Neuronal stem cell (in vitro differentiated cells): ENCODE data around the gene CHRNB4.

Experiments
- DNase-seq: peaks from one replicate; pipeline ENCODE4 v3.0.0-alpha.2; 2013; ENCODE audit warnings: low spot score
- H2AFZ ChIP-seq: one replicate; pipeline ENCODE4 v1.6.1; 2013; ENCODE audit warnings: mild to moderate bottlenecking, low read length, inconsistent platforms
- H2AK5ac ChIP-seq: 2 replicates; pipeline ENCODE4 v1.6.1; 2013; ENCODE audit warnings: low read depth, mild to moderate bottlenecking, inconsistent platforms, low read length, moderate library complexity, mixed read lengths
- H2BK120ac ChIP-seq: 2 replicates; pipeline ENCODE4 v1.6.1; 2013; ENCODE audit warnings: low read depth, mild to moderate bottlenecking, inconsistent platforms, low read length, moderate library complexity, mixed read lengths
- H2BK12ac ChIP-seq: one replicate; pipeline ENCODE4 v1.6.1; 2013; ENCODE audit warnings: low read length, inconsistent platforms
- H2BK15ac ChIP-seq: 2 replicates; pipeline ENCODE4 v1.6.1; 2013; ENCODE audit warnings: mild to moderate bottlenecking, low read length, inconsistent platforms, mixed read lengths
- H2BK5ac ChIP-seq: one replicate; pipeline ENCODE4 v1.6.1; 2013; ENCODE audit warnings: inconsistent platforms, mild to moderate bottlenecking, low read length, moderate library complexity
- H3K14ac ChIP-seq: one replicate; pipeline ENCODE4 v1.6.1; 2013; ENCODE audit warnings: low read length, inconsistent platforms
- H3K18ac ChIP-seq: 2 replicates; pipeline ENCODE4 v1.6.1; 2013; ENCODE audit warnings: low read length, inconsistent platforms
- H3K23ac ChIP-seq: 2 replicates; pipeline ENCODE4 v1.6.1; 2013; ENCODE audit warnings: low read depth, mild to moderate bottlenecking, mixed read lengths, low read length, inconsistent platforms; ENCODE audit not compliant: poor library complexity
- H3K27ac ChIP-seq: replicated peaks from 3 replicates; pipeline ENCODE4 v1.5.1; 2013; ENCODE audit warnings: low read length, inconsistent platforms
- H3K27me3 ChIP-seq, 3 experiments: 2 replicates each; pipeline ENCODE4 v1.6.1; 2013; ENCODE audit warnings: low read length in 3 of 3, mild to moderate bottlenecking in 2 of 3, inconsistent platforms in 1 of 3, low read depth in 1 of 3, mixed read lengths in 1 of 3, moderate library complexity in 1 of 3; ENCODE audit not compliant: control insufficient read depth in 3 of 3, insufficient read depth in 3 of 3
- H3K36me3 ChIP-seq, 2 donors: replicated peaks in 1 of 2; 2 replicates each; pipeline ENCODE4 v1.6.1; 2013; ENCODE audit warnings: low read length in 2 of 2; ENCODE audit not compliant: control insufficient read depth in 2 of 2, insufficient read depth in 2 of 2
- H3K4ac ChIP-seq: 2 replicates; pipeline ENCODE4 v1.6.1; 2013; ENCODE audit warnings: inconsistent platforms, mild to moderate bottlenecking, low read length, moderate library complexity
- H3K4me1 ChIP-seq, 2 donors: 1 replicate in 1 of 2; 2 replicates in 1 of 2; pipeline ENCODE4 v1.6.1; 2013; ENCODE audit warnings: low read length in 2 of 2, low read depth in 1 of 2; ENCODE audit not compliant: control insufficient read depth in 2 of 2, insufficient read depth in 1 of 2
- H3K4me2 ChIP-seq: one replicate; pipeline ENCODE4 v1.6.1; 2013; ENCODE audit warnings: mild to moderate bottlenecking, low read length, inconsistent platforms; ENCODE audit not compliant: insufficient read depth, poor library complexity, severe bottlenecking
- H3K4me3 ChIP-seq, 2 donors: 2 replicates each; pipeline ENCODE4 v1.5.1; 2013; ENCODE audit warnings: low read length in 2 of 2, mild to moderate bottlenecking in 2 of 2, inconsistent platforms in 1 of 2, moderate library complexity in 1 of 2
- H3K79me1 ChIP-seq: one replicate; pipeline ENCODE4 v1.6.1; 2013; ENCODE audit warnings: low read depth, mild to moderate bottlenecking, inconsistent platforms, low read length, moderate library complexity
- H3K9ac ChIP-seq: one replicate; pipeline ENCODE4 v1.6.1; 2013; ENCODE audit warnings: mild to moderate bottlenecking, low read depth, low read length, inconsistent platforms; ENCODE audit not compliant: poor library complexity
- H3K9me3 ChIP-seq, 2 donors: replicated peaks in 1 of 2; 2 replicates each; pipeline versions ENCODE3 to v1.6.1; 2013; ENCODE audit warnings: low read length in 2 of 2, mild to moderate bottlenecking in 2 of 2, inconsistent platforms in 1 of 2, low read depth in 1 of 2, mixed read lengths in 1 of 2, moderate library complexity in 1 of 2; ENCODE audit not compliant: control insufficient read depth in 2 of 2, insufficient read depth in 1 of 2
- H4K8ac ChIP-seq: one replicate; pipeline ENCODE4 v1.6.1; 2013; ENCODE audit warnings: low read depth, mild to moderate bottlenecking, inconsistent platforms, low read length, moderate library complexity
- H4K91ac ChIP-seq: one replicate; pipeline ENCODE4 v1.6.1; 2013; ENCODE audit warnings: low read length, low read depth, mild to moderate bottlenecking, inconsistent platforms; ENCODE audit not compliant: poor library complexity
- WGBS, 2 donors: extraction: QIAGEN DNeasy Blood & Tissue Kit; methylation state at CpG; one replicate each; pipeline ENCODE4 v1.1.7; 2013; ENCODE audit warnings: missing lambda C conversion rate in 2 of 2, mixed read lengths in 1 of 2; ENCODE audit not compliant: insufficient read length in 2 of 2, insufficient replicate concordance in 1 of 2; ENCODE audit errors: extremely low coverage in 2 of 2; 5-methylcytosine and 5-hydroxymethylcytosine counted together

Gene CHRNB4

GRCh38 chr15:78618490-78618934 is 22.5 kb downstream of the CHRNB4 start:
- peak; percentile 88 for DNase-seq
- Histone ChIP-seq H3K27ac (no peak overlapping the region), H3K4me3 (no peak overlapping the region), H3K4me1 (peaks cover 2 to 5% of the 10 kb centered on the region in 2 donors), H3K9ac (no peak overlapping the region), H3K4me2 (no peak overlapping the region), H4K8ac (no peak overlapping the region), H2BK120ac (no peak overlapping the region), H3K4ac (no peak overlapping the region), H2AK5ac (no peak overlapping the region), H2BK12ac (no peak overlapping the region), H3K27me3 (peaks cover 6 to 60% (median 35%) of the 10 kb centered on the region in 3 experiments), H4K91ac (no peak overlapping the region), H2BK15ac (no peak overlapping the region), H3K18ac (no peak overlapping the region), H3K9me3 (no peaks in the 10 kb centered on the region), H3K23ac (no peak overlapping the region), H3K14ac (no peak overlapping the region), H3K36me3 (no peaks in the 10 kb centered on the region), H2BK5ac (no peak overlapping the region), H3K79me1 (no peaks in the 10 kb centered on the region), H2AFZ (no peak overlapping the region)
- WGBS, 2 donors = no CpG with 5 or more reads among the region's 8 CpGs

GRCh38 chr15:78618064-78618463 is 22.9 kb downstream of the CHRNB4 start:
- no peak overlapping the region for H2AFZ ChIP-seq
- no peak overlapping the region for H2BK15ac ChIP-seq
- H3K23ac ChIP-seq = no peak overlapping the region
- DNase-seq = no peak
- no peak overlapping the region for H3K14ac ChIP-seq
- no peak overlapping the region for H3K4me2 ChIP-seq
- no peaks in the 10 kb centered on the region for H3K36me3 ChIP-seq
- no peak overlapping the region for H3K27ac ChIP-seq
- no CpG with 5 or more reads among the region's 8 CpGs for WGBS, 2 donors
- no peaks in the 10 kb centered on the region for H3K79me1 ChIP-seq
- no peak overlapping the region for H3K18ac ChIP-seq
- no peak overlapping the region for H3K9ac ChIP-seq
- no peaks in the 10 kb centered on the region for H3K9me3 ChIP-seq
- peak overlapping the region; percentile 23 for H2AK5ac ChIP-seq
- no peak overlapping the region for H3K4me3 ChIP-seq
- peaks cover 2 to 5% of the 10 kb centered on the region in 2 donors for H3K4me1 ChIP-seq
- H2BK5ac ChIP-seq = no peak overlapping the region
- H4K8ac ChIP-seq = no peak overlapping the region
- H2BK12ac ChIP-seq = no peak overlapping the region
- H2BK120ac ChIP-seq = no peak overlapping the region
- peaks cover 6 to 56% (median 35%) of the 10 kb centered on the region in 3 experiments for H3K27me3 ChIP-seq
- no peak overlapping the region for H3K4ac ChIP-seq
- H4K91ac ChIP-seq = no peak overlapping the region

GRCh38 chr15:78617516-78617915 is 23.5 kb downstream of the CHRNB4 start:
- H3K18ac ChIP-seq = no peak overlapping the region
- H3K27ac ChIP-seq = no peak overlapping the region
- H3K4me1 ChIP-seq = peaks cover 2 to 5% of the 10 kb centered on the region in 2 donors
- H3K9me3 ChIP-seq = no peaks in the 10 kb centered on the region
- H3K79me1 ChIP-seq = no peaks in the 10 kb centered on the region
- DNase-seq = no peak
- H3K4me3 ChIP-seq = no peak overlapping the region
- H3K4ac ChIP-seq = no peak overlapping the region
- H3K9ac ChIP-seq = no peak overlapping the region
- H3K27me3 ChIP-seq = peaks cover 6 to 52% (median 35%) of the 10 kb centered on the region in 3 experiments
- no peak overlapping the region for H3K14ac ChIP-seq
- no peak overlapping the region for H2BK12ac ChIP-seq
- no peak overlapping the region for H3K4me2 ChIP-seq
- no peak overlapping the region for H3K23ac ChIP-seq
- H2BK15ac ChIP-seq = no peak overlapping the region
- H2BK120ac ChIP-seq = no peak overlapping the region
- no peak overlapping the region for H4K8ac ChIP-seq
- H2AFZ ChIP-seq = no peak overlapping the region
- no CpG with 5 or more reads among the region's 5 CpGs for WGBS, 2 donors
- H3K36me3 ChIP-seq = no peaks in the 10 kb centered on the region
- no peak overlapping the region for H4K91ac ChIP-seq
- H2BK5ac ChIP-seq = no peak overlapping the region
- peak overlapping the region; percentile 23 for H2AK5ac ChIP-seq

- Histone ChIP-seq H2AK5ac (no peak overlapping the region), H3K18ac (no peak overlapping the region), H3K14ac (no peak overlapping the region), H3K79me1 (no peaks in the 10 kb centered on the region), H3K4me1 (peaks cover 2 to 5% of the 10 kb centered on the region in 2 donors), H2BK5ac (no peak overlapping the region), H3K36me3 (no peaks in the 10 kb centered on the region), H4K91ac (no peak overlapping the region), H2AFZ (no peak overlapping the region), H3K4ac (no peak overlapping the region), H3K23ac (no peak overlapping the region), H4K8ac (peak overlapping the region; percentile 26), H3K9ac (peak overlapping the region; percentile 36), H3K4me2 (no peak overlapping the region), H3K9me3 (no peaks in the 10 kb centered on the region), H3K4me3 (no peak overlapping the region), H3K27me3 (peaks cover 6 to 48% (median 31%) of the 10 kb centered on the region in 3 experiments), H2BK120ac (no peak overlapping the region), H2BK12ac (no peak overlapping the region), H3K27ac (no peak overlapping the region), H2BK15ac (no peak overlapping the region)
- no CpG with 5 or more reads among the region's 7 CpGs for WGBS, 2 donors
- no peak for DNase-seq
These were observed 23.9 kb downstream of the CHRNB4 start for GRCh38 chr15:78617076-78617475.
